GM21528 (cell line): ENCODE measurements around the gene NTM.
"Not testable (repeated sequence)": the region's sequence is repeated elsewhere in the genome, so short reads cannot be mapped to it uniquely, and the experiment has no call there.

Experiments used
- ATAC-seq: cut with Tn5 transposase; IDR thresholded peaks from one replicate; pipeline ENCODE4 v1.9.1; 2021; ENCODE audit warnings: mild to moderate bottlenecking, moderate library complexity; ENCODE audit not compliant: unreplicated experiment, low FRiP score

NTM gene

DNA sequence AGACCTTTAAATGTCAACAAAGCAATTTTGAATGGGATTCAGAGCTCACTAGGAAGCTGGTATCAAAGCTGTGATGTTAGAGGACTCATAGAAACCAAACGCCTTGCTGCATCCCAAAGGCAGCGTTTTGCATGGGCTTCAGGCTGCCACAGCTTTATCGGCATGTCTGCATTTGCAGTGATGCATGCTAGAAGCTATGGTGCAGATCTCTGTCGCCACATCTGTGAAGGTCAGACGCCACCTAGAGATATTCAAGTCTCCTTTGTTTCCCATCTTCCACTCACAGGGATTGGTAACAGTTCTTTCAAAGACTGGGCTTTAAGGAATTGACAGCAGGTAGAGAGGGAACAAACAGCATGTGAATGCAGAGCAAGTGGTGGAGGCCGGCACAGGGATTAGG, 47.8 kb downstream of the NTM start:
- no peak for ATAC-seq

- ATAC-seq: no peak
Observed at GRCh38 chr11:131421066-131421855, 50.8 kb downstream of the NTM start.

GRCh38 chr11:131422029-131422428, 51.6 kb downstream of the NTM start:
- no peak for ATAC-seq

GRCh38 chr11:131422496-131422895, 52.1 kb downstream of the NTM start:
- ATAC-seq: no peak

GRCh38 chr11:131423688-131424087, 53.3 kb downstream of the NTM start:
- ATAC-seq: no peak

DNA sequence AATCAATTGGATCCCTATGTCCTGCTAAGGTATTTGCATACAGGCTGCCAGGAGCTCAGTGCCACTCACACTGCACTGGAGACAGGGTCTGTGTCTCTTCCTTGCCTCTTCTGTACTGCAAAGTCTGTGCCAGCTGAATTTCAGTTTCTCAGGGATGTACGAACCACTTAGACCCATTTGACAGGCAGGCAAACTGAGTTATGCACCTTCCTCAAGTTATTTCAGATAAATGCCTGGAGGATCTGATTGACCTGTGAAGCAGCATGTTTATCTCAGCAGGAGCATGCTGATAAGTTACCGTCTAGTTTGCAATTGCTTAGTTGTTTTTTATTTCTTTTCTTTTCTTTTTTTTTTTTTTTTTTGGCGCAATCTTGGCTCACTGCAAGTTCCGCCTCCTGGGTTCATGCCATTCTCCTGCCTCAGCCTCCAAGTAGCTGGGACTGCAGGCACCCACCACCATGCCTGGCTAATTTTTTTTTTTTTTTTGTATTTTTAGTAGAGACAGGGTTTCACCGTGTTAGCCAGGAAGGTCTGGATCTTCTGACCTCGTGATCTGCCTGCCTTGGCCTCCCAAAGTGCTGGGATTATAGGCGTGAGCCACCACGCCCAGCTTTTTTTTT, 54.0 kb downstream of the NTM start:
- not testable (repeated sequence) for ATAC-seq

DNA sequence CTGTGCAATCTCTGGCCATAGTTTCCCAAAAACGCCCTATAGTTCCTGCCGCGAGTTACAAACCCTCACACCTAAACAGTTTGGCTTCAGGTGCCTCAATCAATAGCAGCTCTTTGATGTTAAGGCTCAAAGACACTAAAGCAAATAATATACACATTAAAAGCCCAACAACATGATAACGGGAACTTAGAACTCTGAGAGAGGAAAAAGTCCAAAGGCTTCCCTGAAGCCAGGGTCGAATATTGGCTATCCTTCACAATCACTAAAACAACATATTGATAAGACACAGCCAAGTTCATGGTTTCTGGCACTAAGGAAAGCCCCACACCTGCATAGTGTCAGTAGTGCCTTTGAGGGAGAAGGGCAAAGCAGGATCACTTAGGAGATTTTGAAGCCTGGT, 54.9 kb downstream of the NTM start:
- ATAC-seq: no peak

GRCh38 chr11:131428853-131429252, 58.4 kb downstream of the NTM start:
- no peak for ATAC-seq

GRCh38 chr11:131430473-131431208, 60.2 kb downstream of the NTM start:
- ATAC-seq: no peak

DNA sequence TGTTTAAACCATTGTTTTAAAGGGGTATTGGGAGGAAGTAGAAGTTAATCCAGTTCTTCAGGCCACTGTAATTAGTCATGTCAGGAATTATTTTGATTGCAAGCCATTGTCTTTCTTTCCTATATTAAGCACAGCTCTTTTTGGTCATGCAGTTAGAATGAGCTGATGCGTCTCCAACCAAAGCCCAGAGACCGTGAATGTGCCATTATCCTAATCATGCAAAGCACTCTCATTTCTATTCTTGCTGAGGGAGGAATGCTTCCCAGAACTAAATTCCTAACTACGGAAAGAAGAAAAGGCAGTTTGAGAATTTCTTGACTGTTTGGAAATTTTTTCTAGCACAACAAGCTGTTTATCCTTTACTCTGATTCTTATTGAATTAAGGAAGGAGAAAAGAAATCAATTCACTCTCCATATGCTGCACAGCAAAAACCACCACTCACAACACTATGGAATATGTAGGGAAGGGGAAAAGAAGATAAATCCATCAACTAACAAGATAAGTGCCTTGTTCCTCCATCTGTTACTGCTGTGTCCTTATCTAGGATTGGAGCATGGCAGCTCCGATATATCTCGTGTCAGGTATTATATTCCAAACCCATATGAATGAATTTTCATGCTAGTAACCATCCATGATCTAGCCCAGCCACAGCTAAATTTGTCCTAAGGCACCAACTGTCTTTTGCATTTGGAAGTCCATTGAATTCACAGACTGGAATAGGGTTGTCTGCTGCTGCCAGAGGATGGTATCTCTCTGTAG, 70.8 kb downstream of the NTM start:
- no peak for ATAC-seq

DNA sequence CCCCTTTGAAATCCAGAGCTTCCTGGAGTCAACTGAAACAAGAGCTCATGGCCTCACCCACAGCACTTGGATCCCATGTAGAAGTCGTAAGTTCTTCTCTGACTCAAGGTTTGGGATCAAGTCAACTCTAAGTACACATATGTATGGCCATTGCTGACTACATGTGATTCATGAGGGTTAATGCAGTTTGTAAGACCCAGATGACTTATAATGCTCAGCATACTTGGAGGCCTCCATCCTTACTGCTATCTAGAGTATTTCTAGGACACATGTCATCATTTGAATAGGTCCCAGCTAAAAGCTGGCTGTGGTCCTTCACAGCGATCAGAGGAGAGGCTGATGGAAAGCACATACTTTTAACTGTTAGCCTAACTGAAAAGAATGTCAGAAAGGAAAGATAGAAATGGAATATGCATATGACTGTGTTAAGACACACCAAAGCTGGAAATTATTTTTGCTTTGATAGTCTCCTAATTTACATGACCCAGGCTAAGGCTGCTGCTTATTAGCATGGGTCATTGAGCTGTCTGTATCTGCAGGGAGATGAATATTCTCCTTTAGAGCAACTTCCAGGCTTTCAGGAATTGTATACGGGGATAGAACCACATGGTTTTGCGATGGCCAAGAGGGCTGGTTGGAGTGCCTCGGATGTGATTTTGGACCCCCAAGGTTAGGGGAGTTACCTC, 76.3 kb downstream of the NTM start:
- no peak for ATAC-seq

GRCh38 chr11:131447277-131447815, 76.9 kb downstream of the NTM start:
- ATAC-seq: no peak

DNA sequence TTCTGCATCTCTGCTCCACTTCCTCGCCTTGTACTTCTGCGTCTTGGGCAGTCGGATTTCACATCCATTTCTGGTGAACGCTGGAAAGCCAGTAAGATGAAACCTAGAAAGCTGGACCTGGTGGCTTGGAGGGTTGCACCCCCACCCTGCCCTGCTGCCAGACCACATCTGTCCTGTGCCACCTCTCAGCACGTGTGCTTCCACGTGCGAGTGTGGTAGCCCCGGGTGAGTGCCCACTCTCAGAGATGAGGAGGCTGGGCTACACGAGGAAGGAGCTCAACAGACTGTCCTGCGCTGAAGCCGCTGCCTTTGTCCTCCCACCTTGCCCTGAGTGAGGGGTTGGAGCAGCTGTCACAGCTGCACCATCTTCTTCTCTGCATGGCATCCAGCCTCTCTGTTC, 77.5 kb downstream of the NTM start:
- no peak for ATAC-seq

GRCh38 chr11:131449036-131450019, 78.9 kb downstream of the NTM start:
- no peak for ATAC-seq

DNA sequence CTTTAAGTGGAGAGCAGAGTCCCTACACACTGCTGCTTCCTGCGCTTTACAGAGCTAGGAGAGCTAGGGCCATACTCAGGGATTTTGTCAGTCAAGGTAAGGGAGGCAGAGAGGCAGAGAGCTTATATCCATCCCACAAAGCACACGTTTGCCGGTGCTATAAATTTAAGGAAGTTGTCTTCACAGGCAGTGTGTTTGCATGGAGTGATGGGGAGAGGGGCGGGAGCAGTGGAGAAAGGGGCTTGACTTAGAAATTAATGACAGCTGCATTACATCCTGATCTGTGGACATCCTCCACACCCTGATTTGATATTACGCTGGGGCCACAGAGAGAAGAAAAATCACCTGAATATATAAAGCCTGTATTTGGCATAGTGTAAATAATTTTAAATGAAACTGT, 84.1 kb downstream of the NTM start:
- ATAC-seq: no peak

- ATAC-seq: no peak
Observed at GRCh38 chr11:131454989-131455388, 84.6 kb downstream of the NTM start.

DNA sequence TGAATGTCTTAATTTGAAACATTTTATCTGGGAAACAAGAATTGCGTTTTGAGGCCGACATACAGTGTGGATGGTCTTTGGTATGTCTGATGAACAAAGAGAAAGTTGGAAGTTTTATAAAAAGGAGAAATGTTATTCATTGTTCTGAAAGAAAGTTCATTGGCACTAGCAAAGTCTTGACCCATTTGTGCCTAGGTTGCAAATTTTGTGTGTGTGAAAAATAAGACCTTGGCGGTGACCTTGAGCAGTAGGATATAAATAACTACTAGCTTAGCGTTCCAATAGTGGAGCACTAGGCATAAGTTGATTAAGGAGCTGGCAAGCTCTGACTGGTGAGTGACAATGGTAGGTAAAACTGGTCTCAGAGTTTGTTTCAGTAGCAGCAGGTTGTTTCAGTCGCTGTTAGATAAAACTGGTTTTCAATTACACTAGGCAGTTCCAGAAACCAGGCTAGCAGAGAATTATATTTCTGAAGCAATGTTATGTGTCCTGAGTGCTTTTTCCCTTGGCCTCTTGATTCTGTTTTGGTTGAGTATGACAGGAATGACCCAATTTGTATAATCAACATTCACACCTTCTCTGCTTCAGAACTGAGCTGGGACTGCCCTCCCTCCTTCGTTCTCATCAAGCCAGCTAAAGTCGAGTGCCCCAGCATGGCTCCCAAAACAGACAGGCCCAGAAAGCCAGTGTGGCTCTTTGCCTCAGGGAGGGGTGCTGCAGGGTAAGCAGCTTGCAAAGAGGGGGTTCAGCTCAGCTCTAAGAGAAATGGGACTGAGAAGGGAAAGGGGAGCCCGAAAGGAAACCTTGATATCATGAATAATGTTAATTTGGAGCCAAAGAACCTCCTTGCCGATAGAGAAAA, 85.7 kb downstream of the NTM start:
- no peak for ATAC-seq

DNA sequence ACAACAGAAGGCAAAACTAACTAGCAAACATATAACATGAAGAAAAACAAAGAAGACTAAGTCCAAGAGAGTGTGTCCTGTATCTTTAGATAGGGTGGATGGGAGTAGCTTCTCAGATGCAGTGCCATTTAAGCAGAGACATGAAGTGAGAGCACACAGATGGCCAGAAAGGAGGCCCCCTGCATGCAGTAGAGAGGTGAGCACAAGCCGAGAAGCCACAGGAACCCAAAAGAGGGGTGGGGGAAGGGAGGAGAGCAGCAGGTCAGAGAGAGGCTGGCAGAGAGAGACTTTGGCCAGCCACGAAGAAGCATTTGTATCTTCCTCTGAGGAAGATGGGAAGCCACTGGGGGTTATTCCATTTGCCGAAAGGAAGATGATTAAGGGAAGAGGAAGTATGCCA, 86.7 kb downstream of the NTM start:
- no peak for ATAC-seq
